Measurements from ENCODE around the gene STUB1.
A peak's percentile ranks its signal among the peaks of the same experiment; 100 is the strongest.

STUB1 gene

GRCh38 chr16:698911-699671, 18.9 kb downstream of the STUB1 start:
- DNase-seq: no peak

- no peak for DNase-seq
Observed at GRCh38 chr16:700684-701584, 20.7 kb downstream of the STUB1 start.

- DNase-seq: no peak
Observed at GRCh38 chr16:702341-702740, 22.1 kb downstream of the STUB1 start.

- no peak for DNase-seq
Observed at GRCh38 chr16:703406-703805, 23.2 kb downstream of the STUB1 start.

GRCh38 chr16:704047-704446, 23.8 kb downstream of the STUB1 start:
- no peak for DNase-seq

- DNase-seq: peak; percentile 1
Observed at GRCh38 chr16:704552-705380, 24.6 kb downstream of the STUB1 start.

GRCh38 chr16:705431-706188, 25.4 kb downstream of the STUB1 start, which contains the start of gene FBXL16:
TSS of gene FBXL16 (minus strand) at chr16:705801. CDS start at chr16:697405, 8,396 bp downstream.
- peak; percentile 28 for DNase-seq

- no peak for DNase-seq
Observed at GRCh38 chr16:706189-707061, 26.2 kb downstream of the STUB1 start.

- no peak for DNase-seq
Observed at GRCh38 chr16:707062-707538, 26.9 kb downstream of the STUB1 start.

GRCh38 chr16:708019-708418, 27.8 kb downstream of the STUB1 start:
- no peak for DNase-seq

GRCh38 chr16:708959-709358, 28.7 kb downstream of the STUB1 start:
- DNase-seq: no peak

- DNase-seq: peak; percentile 48
Observed at GRCh38 chr16:709566-710499, 29.6 kb downstream of the STUB1 start.

GRCh38 chr16:710500-711075, 30.4 kb downstream of the STUB1 start:
- DNase-seq: no peak

GRCh38 chr16:711084-711483, 30.9 kb downstream of the STUB1 start:
- DNase-seq: no peak

- DNase-seq: peak; percentile 37
Observed at GRCh38 chr16:711548-712320, 31.5 kb downstream of the STUB1 start.

GRCh38 chr16:712740-713250, 32.6 kb downstream of the STUB1 start:
- peak; percentile 66 for DNase-seq

- DNase-seq: peak; percentile 80
Observed at GRCh38 chr16:714079-714478, 33.9 kb downstream of the STUB1 start.

Measured in NCI-H226 (cell line).